ENCODE results near the gene TMEM42.

TMEM42 gene

DNA sequence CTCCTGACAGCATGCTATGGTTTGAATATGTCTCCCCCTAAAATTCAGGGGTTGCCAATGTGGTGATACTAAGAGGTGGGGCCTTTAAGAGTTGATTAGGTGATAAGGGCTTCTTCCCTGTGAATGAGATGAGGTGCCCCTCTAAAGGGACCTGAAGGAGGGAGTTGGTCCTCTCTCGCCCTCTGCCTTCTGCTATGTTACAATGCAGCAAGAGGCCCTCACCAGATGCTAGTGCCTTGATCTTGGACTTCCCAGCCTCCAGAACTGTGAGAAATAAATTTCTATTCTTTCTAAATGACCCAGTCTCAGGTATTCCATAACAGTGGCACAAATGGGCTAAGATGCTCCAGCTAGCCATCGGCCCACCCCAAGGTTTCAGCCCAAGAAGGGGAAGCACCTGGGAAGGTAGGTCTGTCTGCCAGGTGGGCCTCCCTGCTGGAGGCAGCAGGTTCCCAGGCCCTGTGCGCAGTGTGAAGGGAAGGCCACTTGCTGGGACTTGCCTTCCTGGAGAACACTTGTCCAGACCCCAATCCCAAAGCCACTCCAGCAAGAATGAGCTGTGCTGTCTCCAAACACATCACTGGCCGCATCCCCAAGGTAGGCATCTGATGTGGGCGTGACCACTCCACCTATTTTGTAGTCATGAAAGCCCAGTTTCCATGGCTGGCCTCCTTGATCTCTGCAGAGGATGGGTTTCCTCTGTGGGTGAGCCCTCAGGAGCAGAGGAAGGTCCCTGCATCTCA is 21.7 kb downstream of the TMEM42 start:
- ATAC-seq = no peak
- TF ChIP-seq ZNF565 (CRISPR knock-in tag; conservative IDR thresholded peaks at IDR 0.05; ENCODE audit: low read depth) (no peak), ESRRG (CRISPR knock-in tag; IDR thresholded peaks at IDR 0.05) (no peak), ISL1 (CRISPR knock-in tag; IDR thresholded peaks at IDR 0.05) (no peak), ZNF70 (CRISPR knock-in tag; IDR thresholded peaks at IDR 0.05) (no peak), BACH2 (CRISPR knock-in tag; IDR thresholded peaks at IDR 0.05; ENCODE audit: borderline replicate concordance) (no peak), OSR1 (CRISPR knock-in tag; IDR thresholded peaks at IDR 0.05) (no peak), ZFP3 (CRISPR knock-in tag; IDR thresholded peaks at IDR 0.05) (no peak), ZFP30 (CRISPR knock-in tag; IDR thresholded peaks at IDR 0.05) (no peak), CSDC2 (CRISPR knock-in tag; IDR thresholded peaks at IDR 0.05) (no peak), ZC3H10 (CRISPR knock-in tag; IDR thresholded peaks at IDR 0.05) (no peak), TOX (CRISPR knock-in tag; IDR thresholded peaks at IDR 0.05; ENCODE audit: borderline replicate concordance) (no peak), PPARA (CRISPR knock-in tag; IDR thresholded peaks at IDR 0.05; ENCODE audit: borderline replicate concordance) (no peak), GLIS3 (CRISPR knock-in tag; IDR thresholded peaks at IDR 0.05) (no peak), RARB (CRISPR knock-in tag; IDR thresholded peaks at IDR 0.05) (no peak), SNAI2 (CRISPR knock-in tag; IDR thresholded peaks at IDR 0.05) (no peak), ZNF8 (CRISPR knock-in tag; IDR thresholded peaks at IDR 0.05) (no peak), ARNTL (CRISPR knock-in tag; IDR thresholded peaks at IDR 0.05; ENCODE audit: borderline replicate concordance, low read depth) (no peak)
- TF ChIP-seq, protein P1, sequence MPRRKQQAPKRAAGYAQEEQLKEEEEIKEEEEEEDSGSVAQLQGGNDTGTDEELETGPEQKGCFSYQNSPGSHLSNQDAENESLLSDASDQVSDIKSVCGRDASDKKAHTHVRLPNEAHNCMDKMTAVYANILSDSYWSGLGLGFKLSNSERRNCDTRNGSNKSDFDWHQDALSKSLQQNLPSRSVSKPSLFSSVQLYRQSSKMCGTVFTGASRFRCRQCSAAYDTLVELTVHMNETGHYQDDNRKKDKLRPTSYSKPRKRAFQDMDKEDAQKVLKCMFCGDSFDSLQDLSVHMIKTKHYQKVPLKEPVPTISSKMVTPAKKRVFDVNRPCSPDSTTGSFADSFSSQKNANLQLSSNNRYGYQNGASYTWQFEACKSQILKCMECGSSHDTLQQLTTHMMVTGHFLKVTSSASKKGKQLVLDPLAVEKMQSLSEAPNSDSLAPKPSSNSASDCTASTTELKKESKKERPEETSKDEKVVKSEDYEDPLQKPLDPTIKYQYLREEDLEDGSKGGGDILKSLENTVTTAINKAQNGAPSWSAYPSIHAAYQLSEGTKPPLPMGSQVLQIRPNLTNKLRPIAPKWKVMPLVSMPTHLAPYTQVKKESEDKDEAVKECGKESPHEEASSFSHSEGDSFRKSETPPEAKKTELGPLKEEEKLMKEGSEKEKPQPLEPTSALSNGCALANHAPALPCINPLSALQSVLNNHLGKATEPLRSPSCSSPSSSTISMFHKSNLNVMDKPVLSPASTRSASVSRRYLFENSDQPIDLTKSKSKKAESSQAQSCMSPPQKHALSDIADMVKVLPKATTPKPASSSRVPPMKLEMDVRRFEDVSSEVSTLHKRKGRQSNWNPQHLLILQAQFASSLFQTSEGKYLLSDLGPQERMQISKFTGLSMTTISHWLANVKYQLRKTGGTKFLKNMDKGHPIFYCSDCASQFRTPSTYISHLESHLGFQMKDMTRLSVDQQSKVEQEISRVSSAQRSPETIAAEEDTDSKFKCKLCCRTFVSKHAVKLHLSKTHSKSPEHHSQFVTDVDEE (CRISPR knock-in tag; IDR thresholded peaks at IDR 0.05) = no peak
- TF ChIP-seq, protein P2, sequence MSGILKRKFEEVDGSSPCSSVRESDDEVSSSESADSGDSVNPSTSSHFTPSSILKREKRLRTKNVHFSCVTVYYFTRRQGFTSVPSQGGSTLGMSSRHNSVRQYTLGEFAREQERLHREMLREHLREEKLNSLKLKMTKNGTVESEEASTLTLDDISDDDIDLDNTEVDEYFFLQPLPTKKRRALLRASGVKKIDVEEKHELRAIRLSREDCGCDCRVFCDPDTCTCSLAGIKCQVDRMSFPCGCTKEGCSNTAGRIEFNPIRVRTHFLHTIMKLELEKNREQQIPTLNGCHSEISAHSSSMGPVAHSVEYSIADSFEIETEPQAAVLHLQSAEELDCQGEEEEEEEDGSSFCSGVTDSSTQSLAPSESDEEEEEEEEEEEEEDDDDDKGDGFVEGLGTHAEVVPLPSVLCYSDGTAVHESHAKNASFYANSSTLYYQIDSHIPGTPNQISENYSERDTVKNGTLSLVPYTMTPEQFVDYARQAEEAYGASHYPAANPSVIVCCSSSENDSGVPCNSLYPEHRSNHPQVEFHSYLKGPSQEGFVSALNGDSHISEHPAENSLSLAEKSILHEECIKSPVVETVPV (CRISPR knock-in tag; IDR thresholded peaks at IDR 0.05) = no peak

DNA sequence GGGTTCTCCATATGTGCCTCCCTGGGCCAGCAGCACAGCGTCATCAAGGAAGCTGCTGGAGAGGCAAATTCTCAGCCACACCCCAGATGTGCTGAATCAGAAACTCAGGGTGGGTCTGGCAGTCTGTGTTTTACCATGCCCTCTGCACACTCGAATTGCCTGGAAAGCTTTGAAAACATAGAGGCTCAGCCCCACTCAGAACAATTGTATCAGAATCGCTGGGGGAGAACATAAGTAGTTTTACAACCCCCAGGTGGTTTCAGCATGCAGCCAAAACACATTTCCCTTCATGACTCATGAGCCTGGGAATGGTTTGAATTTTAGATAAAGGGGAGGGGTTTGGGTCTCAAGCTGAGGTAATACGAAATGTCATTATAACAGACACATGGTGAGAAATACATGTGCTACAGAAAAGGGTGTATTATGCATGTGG is 22.3 kb downstream of the TMEM42 start:
- ATAC-seq = peak; percentile 72
- TF ChIP-seq ZC3H10 (CRISPR knock-in tag; IDR thresholded peaks at IDR 0.05) (no peak), ESRRG (CRISPR knock-in tag; IDR thresholded peaks at IDR 0.05) (no peak), ISL1 (CRISPR knock-in tag; IDR thresholded peaks at IDR 0.05) (peak; percentile 59), ZFP30 (CRISPR knock-in tag; IDR thresholded peaks at IDR 0.05) (no peak), RARB (CRISPR knock-in tag; IDR thresholded peaks at IDR 0.05) (no peak), ARNTL (CRISPR knock-in tag; IDR thresholded peaks at IDR 0.05; ENCODE audit: borderline replicate concordance, low read depth) (no peak), CSDC2 (CRISPR knock-in tag; IDR thresholded peaks at IDR 0.05) (no peak)
- TF ChIP-seq, protein P3, sequence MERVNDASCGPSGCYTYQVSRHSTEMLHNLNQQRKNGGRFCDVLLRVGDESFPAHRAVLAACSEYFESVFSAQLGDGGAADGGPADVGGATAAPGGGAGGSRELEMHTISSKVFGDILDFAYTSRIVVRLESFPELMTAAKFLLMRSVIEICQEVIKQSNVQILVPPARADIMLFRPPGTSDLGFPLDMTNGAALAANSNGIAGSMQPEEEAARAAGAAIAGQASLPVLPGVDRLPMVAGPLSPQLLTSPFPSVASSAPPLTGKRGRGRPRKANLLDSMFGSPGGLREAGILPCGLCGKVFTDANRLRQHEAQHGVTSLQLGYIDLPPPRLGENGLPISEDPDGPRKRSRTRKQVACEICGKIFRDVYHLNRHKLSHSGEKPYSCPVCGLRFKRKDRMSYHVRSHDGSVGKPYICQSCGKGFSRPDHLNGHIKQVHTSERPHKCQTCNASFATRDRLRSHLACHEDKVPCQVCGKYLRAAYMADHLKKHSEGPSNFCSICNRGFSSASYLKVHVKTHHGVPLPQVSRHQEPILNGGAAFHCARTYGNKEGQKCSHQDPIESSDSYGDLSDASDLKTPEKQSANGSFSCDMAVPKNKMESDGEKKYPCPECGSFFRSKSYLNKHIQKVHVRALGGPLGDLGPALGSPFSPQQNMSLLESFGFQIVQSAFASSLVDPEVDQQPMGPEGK (CRISPR knock-in tag; IDR thresholded peaks at IDR 0.05; ENCODE audit: borderline replicate concordance) = peak; percentile 98; the same call in 1 of the 2 replicates

DNA sequence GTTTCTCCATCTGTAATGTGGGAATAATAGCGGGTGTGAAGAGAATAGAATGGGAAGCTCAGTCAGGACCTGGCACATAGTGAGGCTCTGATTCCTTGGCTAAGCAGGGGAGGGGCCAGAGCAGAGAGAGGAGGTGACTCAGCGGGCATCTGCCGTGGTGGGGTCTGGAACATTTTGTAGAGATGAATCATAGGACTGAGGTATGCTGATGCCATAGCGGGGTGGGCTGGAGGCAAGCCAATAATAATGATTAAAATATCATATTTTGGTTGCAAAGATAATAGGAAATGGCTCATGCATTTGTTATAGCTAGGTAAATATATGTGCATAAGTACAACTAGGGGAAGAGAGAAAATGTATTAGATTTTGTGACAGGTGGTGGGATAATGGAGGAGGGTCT is 23.9 kb downstream of the TMEM42 start:
- ATAC-seq = peak; percentile 92
- TF ChIP-seq SNAI2 (CRISPR knock-in tag; IDR thresholded peaks at IDR 0.05) (0 out of 2 replicates have a peak, but pooled peaks have one; percentile 41), GLIS3 (CRISPR knock-in tag; IDR thresholded peaks at IDR 0.05) (no peak), ISL1 (CRISPR knock-in tag; IDR thresholded peaks at IDR 0.05) (peak; percentile 63)
- TF ChIP-seq, protein P3 (CRISPR knock-in tag; IDR thresholded peaks at IDR 0.05; ENCODE audit: borderline replicate concordance) = peak; percentile 36; the same call in 1 of the 2 replicates

All from SK-N-SH treated with all-trans-retinoic acid at 6 μM for 48 hours (cell line).